A673 (cell line): Measurements from ENCODE around the gene ZNF622. TPM values are rescaled to one million over a fixed set of nuclear protein-coding genes. Genes with fewer than 3 reads are reported as not detected.
A peak's percentile ranks its signal among the peaks of the same experiment; 100 is the strongest.

Source experiments
- Bru-seq: library from RNA; stranded (reverse); fragments of 400-500 nt; gene quantifications from one replicate; lab custom pipeline; 2021; lab: Mats Ljungman, UMichigan
- BruChase-seq, 2 experiments: library from RNA; stranded (reverse); fragments of 400-500 nt; gene quantifications; one replicate each; lab custom pipeline; 2021; lab: Mats Ljungman, UMichigan
- BruUV-seq: library from RNA; stranded (reverse); fragments of 400-500 nt; replicated peaks from 2 replicates; lab custom pipeline; 2021; lab: Mats Ljungman, UMichigan
- CTCF ChIA-PET: fragments of 300-600 bp; sonication (Branson Sonifier 250); formaldehyde crosslinking; loops from one replicate; lab custom pipeline; 2022; ENCODE audit warnings: antibody characterized with exemption; lab: Charles Lee
- POLR2A ChIA-PET: fragments of 300-600 bp; sonication (Branson Sonifier 250); formaldehyde crosslinking; loops from one replicate; lab custom pipeline; 2022; ENCODE audit warnings: antibody characterized with exemption; ENCODE audit not compliant: low non-redundant PET; lab: Charles Lee
- DNase-seq: peaks from one replicate; pipeline ENCODE4 v3.0.0-alpha.2; 2015; ENCODE audit warnings: low spot score
- H3K27ac ChIP-seq: fragments of 200-600 bp; sonication (generic); 2 replicates; pipeline ENCODE4 v1.5.1; 2016; ENCODE audit warnings: mixed run types, low read depth, mild to moderate bottlenecking, mixed read lengths, antibody characterized with exemption, low read length; ENCODE audit not compliant: poor library complexity, severe bottlenecking
- H3K27me3 ChIP-seq: fragments of 200-600 bp; sonication (generic); replicated peaks from 2 replicates; pipeline ENCODE4 v1.6.1; 2017; ENCODE audit warnings: mixed run types, low read depth, mild to moderate bottlenecking, mixed read lengths, antibody characterized with exemption, low read length; ENCODE audit not compliant: insufficient read depth, poor library complexity
- H3K36me3 ChIP-seq: fragments of 200-600 bp; sonication (generic); 2 replicates; pipeline ENCODE4 v1.6.1; 2016; ENCODE audit warnings: mixed run types, mild to moderate bottlenecking, mixed read lengths, antibody characterized with exemption, low read length; ENCODE audit not compliant: insufficient read depth, poor library complexity, severe bottlenecking
- H3K4me1 ChIP-seq: fragments of 200-600 bp; sonication (generic); 2 replicates; pipeline ENCODE4 v1.6.1; 2017; ENCODE audit warnings: mixed run types, mild to moderate bottlenecking, mixed read lengths, antibody characterized with exemption, low read length; ENCODE audit not compliant: insufficient read depth, poor library complexity, severe bottlenecking
- H3K4me3 ChIP-seq: fragments of 200-600 bp; sonication (generic); 2 replicates; pipeline ENCODE4 v1.5.1; 2016; ENCODE audit warnings: low read depth, mixed run types, mild to moderate bottlenecking, mixed read lengths, low read length; ENCODE audit not compliant: poor library complexity, severe bottlenecking
- H3K9me3 ChIP-seq: fragments of 200-600 bp; sonication (generic); 2 replicates; pipeline ENCODE4 v1.6.1; 2016; ENCODE audit warnings: mixed run types, low read depth, mild to moderate bottlenecking, mixed read lengths, antibody characterized with exemption, low read length; ENCODE audit not compliant: poor library complexity, severe bottlenecking
- CTCF ChIP-seq: fragments of 300-800, 200-600 bp; sonication (generic); conservative IDR thresholded peaks from 2 replicates; pipeline ENCODE4 v1.5.1; 2017; ENCODE audit warnings: low read depth, mild to moderate bottlenecking, antibody characterized with exemption, low read length, moderate library complexity, mixed read lengths
- EZH2 ChIP-seq: fragments of 200-600 bp; sonication (generic); IDR thresholded peaks from 2 replicates; pipeline ENCODE4 v1.6.1; 2017; ENCODE audit warnings: borderline replicate concordance, low read depth, mild to moderate bottlenecking, mixed read lengths, antibody characterized with exemption, low read length; ENCODE audit not compliant: poor library complexity, severe bottlenecking
- intact Hi-C: fragments of 100-400 bp; cut with micrococcal nuclease; formaldehyde crosslinking; loops from one replicate; pipeline ENCODE4 v1.10.0; 2022; ENCODE audit not compliant: unreplicated experiment
- long read RNA-seq: library from polyadenylated mRNA; stranded (forward); transcript quantifications from one replicate; pipeline ENCODE4 v2.0.0, GENCODE V29; 2022
- total RNA-seq: library from RNA; stranded (reverse); gene quantifications from 2 replicates; pipeline ENCODE4 v1.2.3, GENCODE V29; 2021

Gene ZNF622
- total RNA-seq = 31.3 and 36.0 TPM in 2 replicates
- percentile 87 among the genes with signal in this experiment for Bru-seq, nascent RNA
- BruChase-seq, experiment 1, labeled RNA remaining after a 2-hour chase = percentile 71 among the genes with signal in this experiment
- percentile 62 among the genes with signal in this experiment for BruChase-seq, experiment 2, labeled RNA remaining after a 6-hour chase
- long read RNA-seq, transcript ZNF622-201 (6 exons, 1,699 nt) = major isoform, 127 of 138 reads
- long read RNA-seq, partial matches to known transcripts = 6 of 138 reads
- long read RNA-seq, other reads (novel, unspliced or antisense) = 5 of 138 reads

- TSS peak; percentile 38 for BruUV-seq
- H3K9me3 ChIP-seq = no peaks in the 10 kb centered on the region
- peak; percentile 95 for DNase-seq
- peaks cover 29% of the 10 kb centered on the region for H3K36me3 ChIP-seq
- TF ChIP-seq EZH2 (no peak), CTCF (no peak)
- POLR2A ChIA-PET = no interaction called here
- peak within 1 kb of the TSS; percentile 91 for H3K4me3 ChIP-seq
- peak within 1 kb of the TSS; percentile 90 for H3K27ac ChIP-seq
- H3K27me3 ChIP-seq = no peaks in the 10 kb centered on the region
- peaks cover 24% of the 10 kb centered on the region for H3K4me1 ChIP-seq
- CTCF ChIA-PET = interaction anchor here (0.7 kb wide), 1 partner anchor 468 kb away, joined by 3 read pairs; no protein-coding TSS in a partner anchor
- intact Hi-C loops = no loop called here
Measured at GRCh38 chr5:16465544-16466432, at the start of gene ZNF622. Gene ZNF622, minus strand, starts transcription at chr5:16465800. Its CDS starts 135 bp downstream, at chr5:16465665.

GRCh38 chr5:16510098-16510497 is 44.5 kb upstream of the ZNF622 start:
- Histone ChIP-seq H3K27ac (no peak overlapping the region), H3K36me3 (no peaks in the 10 kb centered on the region), H3K27me3 (no peaks in the 10 kb centered on the region), H3K9me3 (no peaks in the 10 kb centered on the region), H3K4me3 (no peak overlapping the region), H3K4me1 (peaks cover 5% of the 10 kb centered on the region)
- POLR2A ChIA-PET = no interaction called here
- BruUV-seq = no TSS peak
- intact Hi-C loops = no loop called here
- TF ChIP-seq CTCF (no peak), EZH2 (no peak)
- CTCF ChIA-PET = no interaction called here
- no peak for DNase-seq

GRCh38 chr5:16508730-16509531 is 43.3 kb upstream of the ZNF622 start:
- H3K27me3 ChIP-seq = no peaks in the 10 kb centered on the region
- H3K36me3 ChIP-seq = no peaks in the 10 kb centered on the region
- H3K4me1 ChIP-seq = peaks cover 5% of the 10 kb centered on the region
- no TSS peak for BruUV-seq
- no peak for TF ChIP-seq EZH2
- no peak for TF ChIP-seq CTCF
- H3K9me3 ChIP-seq = no peaks in the 10 kb centered on the region
- intact Hi-C loops = no loop called here
- H3K27ac ChIP-seq = no peak overlapping the region
- DNase-seq = no peak
- ChIA-PET CTCF (no interaction called here), POLR2A (no interaction called here)
- no peak overlapping the region for H3K4me3 ChIP-seq
